ENCODE results near the gene HDGFL3.

DNA sequence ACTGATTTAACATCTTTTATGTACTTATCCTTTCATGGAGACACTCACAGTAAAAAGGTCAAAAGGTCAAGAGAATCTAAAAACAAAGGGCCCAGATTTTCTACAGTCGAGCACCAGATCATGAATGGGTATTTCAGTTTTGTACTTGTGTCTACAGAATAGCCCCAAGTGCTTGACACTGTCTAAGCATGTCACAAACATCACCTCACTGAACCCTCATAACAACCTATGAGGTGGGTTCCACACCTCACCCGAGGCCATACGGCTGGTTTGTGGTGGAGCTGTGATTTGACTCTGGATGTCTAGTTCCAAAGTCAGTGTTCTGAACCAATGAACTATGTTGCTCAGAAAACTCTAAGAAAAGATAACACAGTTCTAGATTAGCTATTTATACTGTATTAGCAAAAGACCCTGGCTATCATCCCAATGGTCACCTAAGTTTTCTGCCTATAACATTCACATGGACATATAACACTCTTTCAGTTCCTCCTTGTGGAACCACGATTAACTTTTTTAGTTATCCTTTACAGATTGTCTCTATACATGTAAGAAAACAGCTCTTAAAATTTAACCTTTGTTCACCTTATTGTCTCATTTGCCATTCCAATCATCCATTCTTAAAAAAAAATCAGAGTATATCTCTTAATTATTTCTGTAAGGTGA, 74.6 kb downstream of the HDGFL3 start:
- TF ChIP-seq, protein P1, sequence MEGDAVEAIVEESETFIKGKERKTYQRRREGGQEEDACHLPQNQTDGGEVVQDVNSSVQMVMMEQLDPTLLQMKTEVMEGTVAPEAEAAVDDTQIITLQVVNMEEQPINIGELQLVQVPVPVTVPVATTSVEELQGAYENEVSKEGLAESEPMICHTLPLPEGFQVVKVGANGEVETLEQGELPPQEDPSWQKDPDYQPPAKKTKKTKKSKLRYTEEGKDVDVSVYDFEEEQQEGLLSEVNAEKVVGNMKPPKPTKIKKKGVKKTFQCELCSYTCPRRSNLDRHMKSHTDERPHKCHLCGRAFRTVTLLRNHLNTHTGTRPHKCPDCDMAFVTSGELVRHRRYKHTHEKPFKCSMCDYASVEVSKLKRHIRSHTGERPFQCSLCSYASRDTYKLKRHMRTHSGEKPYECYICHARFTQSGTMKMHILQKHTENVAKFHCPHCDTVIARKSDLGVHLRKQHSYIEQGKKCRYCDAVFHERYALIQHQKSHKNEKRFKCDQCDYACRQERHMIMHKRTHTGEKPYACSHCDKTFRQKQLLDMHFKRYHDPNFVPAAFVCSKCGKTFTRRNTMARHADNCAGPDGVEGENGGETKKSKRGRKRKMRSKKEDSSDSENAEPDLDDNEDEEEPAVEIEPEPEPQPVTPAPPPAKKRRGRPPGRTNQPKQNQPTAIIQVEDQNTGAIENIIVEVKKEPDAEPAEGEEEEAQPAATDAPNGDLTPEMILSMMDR (IDR thresholded peaks at IDR 0.05): no peak
- TF ChIP-seq POLR2A (IDR thresholded peaks at IDR 0.05): no peak
- TF ChIP-seq EP300 (IDR thresholded peaks at IDR 0.05): no peak
